Endothelial cell of umbilical vein (primary cell): ENCODE measurements around the gene NEU1. TPM values are rescaled to one million over a fixed set of nuclear protein-coding genes. Genes with fewer than 3 reads are reported as not detected.

Experiments
- BruUV-seq: library from RNA; stranded (reverse); fragments of 400-500 nt; replicated peaks from 2 replicates; lab custom pipeline; 2021; lab: Mats Ljungman, UMichigan
- CTCF ChIA-PET: fragments of 300-600, 350-600 bp; sonication (Branson Sonifier 250); formaldehyde crosslinking; loops from one replicate; lab custom pipeline; 2021; ENCODE audit warnings: antibody characterized with exemption, inconsistent platforms; lab: Charles Lee
- POLR2A ChIA-PET: fragments of 300-600, 350-600 bp; sonication (Branson Sonifier 250); formaldehyde crosslinking; loops from one replicate; lab custom pipeline; 2021; ENCODE audit warnings: antibody characterized with exemption, inconsistent platforms; lab: Charles Lee
- DNase-seq: peaks from one replicate; pipeline ENCODE4 v3.0.0-alpha.2; 2011; ENCODE audit warnings: low read depth, low spot score
- FAIRE-seq: peaks from 2 replicates; lab custom pipeline; 2011; peaks lifted over from hg19 to GRCh38; lab: Jason Lieb, UNC
- H2AFZ ChIP-seq: 2 replicates; pipeline ENCODE4 v1.6.0; 2012; ENCODE audit warnings: low read depth, low read length, control low read depth, inconsistent platforms
- H3K27ac ChIP-seq: 2 replicates; pipeline ENCODE4 v1.5.1; 2011; ENCODE audit warnings: low read depth, mild to moderate bottlenecking, control low read depth, low read length, moderate library complexity; ENCODE audit not compliant: insufficient read depth
- H3K27me3 ChIP-seq, 2 experiments: 2 replicates each; pipeline versions ENCODE4 v1.6.0 to v1.6.1; 2011; ENCODE audit warnings: low read length in 2 of 2, mixed read lengths in 1 of 2; ENCODE audit not compliant: control insufficient read depth in 2 of 2, insufficient read depth in 2 of 2
- H3K36me3 ChIP-seq, 2 experiments: 2 replicates in 1 of 2; 3 replicates in 1 of 2; pipeline ENCODE4 v1.5.1; 2011; ENCODE audit warnings: low read length in 2 of 2, mild to moderate bottlenecking in 1 of 2, moderate library complexity in 1 of 2; ENCODE audit not compliant: control insufficient read depth in 2 of 2, insufficient read depth in 2 of 2; ENCODE audit errors: extremely low read depth in 1 of 2
- H3K4me1 ChIP-seq: 3 replicates; pipeline ENCODE4 v1.5.1; 2011; ENCODE audit warnings: mild to moderate bottlenecking, low read length; ENCODE audit not compliant: control insufficient read depth, insufficient read depth; ENCODE audit errors: extremely low read depth
- H3K4me2 ChIP-seq: 2 replicates; pipeline ENCODE4 v1.6.1; 2011; ENCODE audit warnings: low read length, control low read depth, mixed read lengths; ENCODE audit not compliant: insufficient read depth
- H3K4me3 ChIP-seq, 3 experiments: fragments of 200-600 bp in 1 of 3; sonication (generic), shearing (Covaris generic) in 1 of 3; replicated peaks in 1 of 3; 2 replicates each; pipeline ENCODE4 v1.5.1; 2011 to 2016; ENCODE audit warnings: control low read depth in 3 of 3, low read length in 3 of 3, mild to moderate bottlenecking in 2 of 3, inconsistent platforms in 1 of 3, low read depth in 1 of 3, moderate library complexity in 1 of 3; ENCODE audit not compliant: insufficient read depth in 1 of 3
- H3K79me2 ChIP-seq: 2 replicates; pipeline ENCODE4 v1.6.0; 2012; ENCODE audit warnings: low read length, inconsistent platforms; ENCODE audit not compliant: control insufficient read depth, insufficient read depth
- H3K9ac ChIP-seq: replicated peaks from 2 replicates; pipeline ENCODE3; 2011; ENCODE audit warnings: low read length, control low read depth; ENCODE audit not compliant: insufficient read depth; ENCODE audit errors: extremely low read depth
- H3K9me1 ChIP-seq: replicated peaks from 3 replicates; pipeline ENCODE4 v1.6.0; 2011; ENCODE audit warnings: mild to moderate bottlenecking, low read length; ENCODE audit not compliant: control insufficient read depth, insufficient read depth; ENCODE audit errors: extremely low read depth
- H3K9me3 ChIP-seq: replicated peaks from 2 replicates; pipeline ENCODE4 v1.5.1; 2012; ENCODE audit warnings: low read length, inconsistent platforms; ENCODE audit not compliant: control insufficient read depth, insufficient read depth
- H4K20me1 ChIP-seq: replicated peaks from 2 replicates; pipeline ENCODE3; 2011; ENCODE audit warnings: mild to moderate bottlenecking, low read length; ENCODE audit not compliant: control insufficient read depth, insufficient read depth; ENCODE audit errors: extremely low read depth
- FOS ChIP-seq: IDR thresholded peaks from 2 replicates; pipeline ENCODE4 v1.6.1; 2011; ENCODE audit warnings: mild to moderate bottlenecking, low read length, moderate library complexity, borderline replicate concordance; ENCODE audit not compliant: insufficient read depth
- MYC ChIP-seq: IDR thresholded peaks from one replicate; pipeline ENCODE4 v1.6.1; 2011; ENCODE audit warnings: mild to moderate bottlenecking, low read depth, low read length
- POLR2A ChIP-seq: IDR thresholded peaks from 2 replicates; pipeline ENCODE4 v1.6.1; 2012; ENCODE audit warnings: low read depth, mild to moderate bottlenecking, control low read depth, low read length
- POLR2AphosphoS5 ChIP-seq: IDR thresholded peaks from 2 replicates; pipeline ENCODE4 v1.6.1; 2012; ENCODE audit warnings: low read depth, mild to moderate bottlenecking, control low read depth, low read length, moderate library complexity; ENCODE audit not compliant: insufficient read depth
- dilution Hi-C: fragments of 300-500 bp; cut with MboI; formaldehyde crosslinking; loops from one replicate; pipeline ENCODE4 v1.15.0; 2019; ENCODE audit warnings: low sequenced_read_pairs; ENCODE audit not compliant: extremely low pct_ligation_motif_present
- intact Hi-C: fragments of 100-400 bp; cut with micrococcal nuclease; formaldehyde crosslinking; loops from one replicate; pipeline ENCODE4 v1.10.0; 2022
- polyA plus RNA-seq, 4 experiments: library from polyadenylated mRNA; depleted of rRNA in 3 of 4; stranded (reverse) in 3 of 4; unstranded in 1 of 4; fragments of >200 nt; gene quantifications; 2 replicates each; pipeline versions ENCODE4 v1.2.1 to v1.2.3, GENCODE V29; 2011 to 2012; ENCODE audit warnings: missing spikeins in 1 of 4
- total RNA-seq: library from RNA; stranded (reverse); gene quantifications from 2 replicates; pipeline ENCODE4 v1.2.3, GENCODE V29; 2021

Gene NEU1
- total and polyA plus RNA-seq, 2 donors (not counting 3 experiments of a cell fraction or from before 2014, with no cell fraction given), result 62.8 to 111 TPM

- FAIRE-seq, result peak; percentile 83
- ChIA-PET CTCF (interaction anchor here (1.0 to 2.8 kb wide), 2 partner anchors 43 to 50 kb away, joined by 3 to 27 read pairs; partner anchors contain the start of gene CFB), POLR2A (interaction anchor here (0.6 kb wide), 2 partner anchors 14 to 968 kb away, joined by 3 to 6 read pairs; no protein-coding TSS in a partner anchor)
- peak within 1 kb of the TSS; percentile 58 for H3K9ac ChIP-seq
- intact Hi-C loops (loop anchor here (1.0 to 2.0 kb wide), 2 partner anchors 39 to 51 kb away; no protein-coding TSS in a partner anchor), dilution Hi-C loops (no loop called here)
- H3K27ac ChIP-seq, result no peak within 1 kb of the TSS
- no peaks in the 10 kb centered on the region for H4K20me1 ChIP-seq
- H3K4me1 ChIP-seq, result peaks cover 9% of the 10 kb centered on the region
- H3K9me3 ChIP-seq, result no peaks in the 10 kb centered on the region
- peak within 1 kb of the TSS; percentile 18 to 77 (median 45) for H3K4me3 ChIP-seq
- H3K36me3 ChIP-seq, result no peaks in the 10 kb centered on the region
- no peaks in the 10 kb centered on the region for H3K79me2 ChIP-seq
- TF ChIP-seq MYC (no peak), POLR2A (peak; percentile 56), FOS (no peak), POLR2AphosphoS5 (peak; percentile 75)
- DNase-seq, result peak; percentile 95
- no peaks in the 10 kb centered on the region for H3K9me1 ChIP-seq
- H3K27me3 ChIP-seq, result peaks cover 5 to 12% of the 10 kb centered on the region in 2 experiments
- BruUV-seq, result no TSS peak
- peak within 1 kb of the TSS; percentile 65 for H2AFZ ChIP-seq
- H3K4me2 ChIP-seq, result peak within 1 kb of the TSS; percentile 38
Measured at GRCh38 chr6:31901953-31902643, 39.5 kb upstream of the NEU1 start, which contains the start of gene ZBTB12. Gene ZBTB12 (minus strand): TSS chr6:31902086. CDS start chr6:31901305, 781 bp downstream.

- intact Hi-C loops, result no loop called here
- Histone ChIP-seq H3K36me3 (no peaks in the 10 kb centered on the region), H2AFZ (peak overlapping the region; percentile 22), H3K27me3 (peaks cover 5 to 12% of the 10 kb centered on the region in 2 experiments), H3K4me2 (peak overlapping the region; percentile 13), H3K4me3 (peak overlapping the region; percentile 18 to 77 (median 45)), H4K20me1 (no peaks in the 10 kb centered on the region), H3K9ac (peak overlapping the region; percentile 58), H3K4me1 (peaks cover 12% of the 10 kb centered on the region), H3K79me2 (no peaks in the 10 kb centered on the region), H3K9me3 (no peaks in the 10 kb centered on the region), H3K9me1 (no peaks in the 10 kb centered on the region), H3K27ac (no peak overlapping the region)
- CTCF ChIA-PET, result interaction anchor here (1.0 to 2.8 kb wide), 2 partner anchors 44 to 51 kb away, joined by 3 to 27 read pairs; partner anchors contain the start of gene CFB
- peak; percentile 43 for DNase-seq
- POLR2A ChIA-PET, result interaction anchor here (0.6 kb wide), 1 partner anchor 968 kb away, joined by 6 read pairs; no protein-coding TSS in a partner anchor
- no peak for FAIRE-seq
- dilution Hi-C loops, result no loop called here
- no TSS peak for BruUV-seq
- TF ChIP-seq POLR2AphosphoS5, result peak; percentile 12
- no peak for TF ChIP-seq FOS
Measured at GRCh38 chr6:31901415-31901952, 38.9 kb upstream of the NEU1 start.
